Measurements from ENCODE around the gene HUS1B. TPM values are rescaled to one million over a fixed set of nuclear protein-coding genes. Genes with fewer than 3 reads are reported as not detected.

The HUS1B gene
- total and polyA plus RNA-seq, 2 experiments from 2014 or later: 1.3 to 3.9 TPM

- TF ChIP-seq EZH2phosphoT487 (IDR thresholded peaks at IDR 0.05; ENCODE audit: unreplicated experiment) (no peak), ZNF114 (CRISPR knock-in tag; IDR thresholded peaks at IDR 0.05) (no peak), ETS1 (IDR thresholded peaks at IDR 0.05) (no peak), JUNB (IDR thresholded peaks at IDR 0.05; ENCODE audit: unreplicated experiment) (no peak), POLR2AphosphoS5 (IDR thresholded peaks at IDR 0.05; ENCODE audit: low read depth) (no peak)
- TF ChIP-seq, protein P1, sequence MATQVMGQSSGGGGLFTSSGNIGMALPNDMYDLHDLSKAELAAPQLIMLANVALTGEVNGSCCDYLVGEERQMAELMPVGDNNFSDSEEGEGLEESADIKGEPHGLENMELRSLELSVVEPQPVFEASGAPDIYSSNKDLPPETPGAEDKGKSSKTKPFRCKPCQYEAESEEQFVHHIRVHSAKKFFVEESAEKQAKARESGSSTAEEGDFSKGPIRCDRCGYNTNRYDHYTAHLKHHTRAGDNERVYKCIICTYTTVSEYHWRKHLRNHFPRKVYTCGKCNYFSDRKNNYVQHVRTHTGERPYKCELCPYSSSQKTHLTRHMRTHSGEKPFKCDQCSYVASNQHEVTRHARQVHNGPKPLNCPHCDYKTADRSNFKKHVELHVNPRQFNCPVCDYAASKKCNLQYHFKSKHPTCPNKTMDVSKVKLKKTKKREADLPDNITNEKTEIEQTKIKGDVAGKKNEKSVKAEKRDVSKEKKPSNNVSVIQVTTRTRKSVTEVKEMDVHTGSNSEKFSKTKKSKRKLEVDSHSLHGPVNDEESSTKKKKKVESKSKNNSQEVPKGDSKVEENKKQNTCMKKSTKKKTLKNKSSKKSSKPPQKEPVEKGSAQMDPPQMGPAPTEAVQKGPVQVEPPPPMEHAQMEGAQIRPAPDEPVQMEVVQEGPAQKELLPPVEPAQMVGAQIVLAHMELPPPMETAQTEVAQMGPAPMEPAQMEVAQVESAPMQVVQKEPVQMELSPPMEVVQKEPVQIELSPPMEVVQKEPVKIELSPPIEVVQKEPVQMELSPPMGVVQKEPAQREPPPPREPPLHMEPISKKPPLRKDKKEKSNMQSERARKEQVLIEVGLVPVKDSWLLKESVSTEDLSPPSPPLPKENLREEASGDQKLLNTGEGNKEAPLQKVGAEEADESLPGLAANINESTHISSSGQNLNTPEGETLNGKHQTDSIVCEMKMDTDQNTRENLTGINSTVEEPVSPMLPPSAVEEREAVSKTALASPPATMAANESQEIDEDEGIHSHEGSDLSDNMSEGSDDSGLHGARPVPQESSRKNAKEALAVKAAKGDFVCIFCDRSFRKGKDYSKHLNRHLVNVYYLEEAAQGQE (IDR thresholded peaks at IDR 0.05; ENCODE audit: unreplicated experiment): no peak
- TF ChIP-seq, protein P2, sequence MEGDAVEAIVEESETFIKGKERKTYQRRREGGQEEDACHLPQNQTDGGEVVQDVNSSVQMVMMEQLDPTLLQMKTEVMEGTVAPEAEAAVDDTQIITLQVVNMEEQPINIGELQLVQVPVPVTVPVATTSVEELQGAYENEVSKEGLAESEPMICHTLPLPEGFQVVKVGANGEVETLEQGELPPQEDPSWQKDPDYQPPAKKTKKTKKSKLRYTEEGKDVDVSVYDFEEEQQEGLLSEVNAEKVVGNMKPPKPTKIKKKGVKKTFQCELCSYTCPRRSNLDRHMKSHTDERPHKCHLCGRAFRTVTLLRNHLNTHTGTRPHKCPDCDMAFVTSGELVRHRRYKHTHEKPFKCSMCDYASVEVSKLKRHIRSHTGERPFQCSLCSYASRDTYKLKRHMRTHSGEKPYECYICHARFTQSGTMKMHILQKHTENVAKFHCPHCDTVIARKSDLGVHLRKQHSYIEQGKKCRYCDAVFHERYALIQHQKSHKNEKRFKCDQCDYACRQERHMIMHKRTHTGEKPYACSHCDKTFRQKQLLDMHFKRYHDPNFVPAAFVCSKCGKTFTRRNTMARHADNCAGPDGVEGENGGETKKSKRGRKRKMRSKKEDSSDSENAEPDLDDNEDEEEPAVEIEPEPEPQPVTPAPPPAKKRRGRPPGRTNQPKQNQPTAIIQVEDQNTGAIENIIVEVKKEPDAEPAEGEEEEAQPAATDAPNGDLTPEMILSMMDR (conservative IDR thresholded peaks at IDR 0.05; ENCODE audit: low read depth in 2 of 2): no peak
Observed at GRCh38 chr6:701215-701614, 44.3 kb upstream of the HUS1B start (continued).

- H3K79me2 ChIP-seq (replicated peaks; ENCODE audit: insufficient read depth): peaks cover 17% of the 10 kb centered on the region
- peak overlapping the region; percentile 72 for H3K4me2 ChIP-seq
- no peak for ATAC-seq
- no peak overlapping the region for H2AFZ ChIP-seq
- H3K4me1 ChIP-seq (ENCODE audit: insufficient read depth): peaks cover 61% of the 10 kb centered on the region
- no peaks in the 10 kb centered on the region for H3K36me3 ChIP-seq (ENCODE audit: insufficient read depth)
- H3K27ac ChIP-seq (ENCODE audit: low read depth): peak overlapping the region; percentile 65
- Mint-ChIP-seq H3K27me3 (ENCODE audit: insufficient read depth, low read depth, poor library complexity) (peaks cover 16% of the 10 kb centered on the region), H3K27ac (no peak overlapping the region), H3K4me3 (no peak overlapping the region; the same call in 2 of the 3 replicates), H3K9me3 (no peaks in the 10 kb centered on the region), H3K36me3 (ENCODE audit: low read depth) (peaks cover 4% of the 10 kb centered on the region; the same call in 2 of the 3 replicates), H3K4me1 (peaks cover 53% of the 10 kb centered on the region)
- H4K20me1 ChIP-seq (replicated peaks; ENCODE audit: insufficient read depth): no peaks in the 10 kb centered on the region
- H3F3A ChIP-seq (replicated peaks; ENCODE audit: low read depth): peaks cover 15% of the 10 kb centered on the region
- no peak for DNase-seq (ENCODE audit: low spot score)
- no peak overlapping the region for H3K4me3 ChIP-seq
- no peaks in the 10 kb centered on the region for H3K9me2 ChIP-seq (ENCODE audit: insufficient read depth)
- H3K27me3 ChIP-seq (ENCODE audit: insufficient read depth): no peaks in the 10 kb centered on the region
- TF ChIP-seq CREB1 (CRISPR knock-in tag; IDR thresholded peaks at IDR 0.05; ENCODE audit: low read depth) (no peak), ZNF114 (CRISPR knock-in tag; IDR thresholded peaks at IDR 0.05) (no peak), JUNB (IDR thresholded peaks at IDR 0.05; ENCODE audit: unreplicated experiment) (no peak), EZH2phosphoT487 (IDR thresholded peaks at IDR 0.05; ENCODE audit: unreplicated experiment) (no peak), ETS1 (IDR thresholded peaks at IDR 0.05) (no peak), ZNF331 (CRISPR knock-in tag; IDR thresholded peaks at IDR 0.05; ENCODE audit: low read depth) (no peak), EZH2 (IDR thresholded peaks at IDR 0.05; ENCODE audit: low read depth, unreplicated experiment) (no peak), POLR2AphosphoS5 (IDR thresholded peaks at IDR 0.05; ENCODE audit: low read depth) (no peak), STAT1 (IDR thresholded peaks at IDR 0.05; ENCODE audit: unreplicated experiment) (no peak)
- TF ChIP-seq, protein P1 (IDR thresholded peaks at IDR 0.05; ENCODE audit: unreplicated experiment): no peak
- TF ChIP-seq, protein P2 (conservative IDR thresholded peaks at IDR 0.05; ENCODE audit: low read depth in 2 of 2): no peak
Observed at GRCh38 chr6:700490-700889, 43.6 kb upstream of the HUS1B start.
